A673 (cell line): ENCODE measurements around the gene TBL3.

Experiments
- EZH2 ChIP-seq: fragments of 200-600 bp; sonication (generic); IDR thresholded peaks from 2 replicates; pipeline ENCODE4 v1.6.1; 2017; ENCODE audit warnings: borderline replicate concordance, low read depth, mild to moderate bottlenecking, mixed read lengths, antibody characterized with exemption, low read length; ENCODE audit not compliant: poor library complexity, severe bottlenecking
- TF ChIP-seq, protein P1 (sequence below): fragments of 300-800, 200-600 bp; sonication (generic); conservative IDR thresholded peaks from 2 replicates; pipeline ENCODE4 v1.5.1; 2017; ENCODE audit warnings: low read depth, mild to moderate bottlenecking, antibody characterized with exemption, low read length, moderate library complexity, mixed read lengths

DNA sequence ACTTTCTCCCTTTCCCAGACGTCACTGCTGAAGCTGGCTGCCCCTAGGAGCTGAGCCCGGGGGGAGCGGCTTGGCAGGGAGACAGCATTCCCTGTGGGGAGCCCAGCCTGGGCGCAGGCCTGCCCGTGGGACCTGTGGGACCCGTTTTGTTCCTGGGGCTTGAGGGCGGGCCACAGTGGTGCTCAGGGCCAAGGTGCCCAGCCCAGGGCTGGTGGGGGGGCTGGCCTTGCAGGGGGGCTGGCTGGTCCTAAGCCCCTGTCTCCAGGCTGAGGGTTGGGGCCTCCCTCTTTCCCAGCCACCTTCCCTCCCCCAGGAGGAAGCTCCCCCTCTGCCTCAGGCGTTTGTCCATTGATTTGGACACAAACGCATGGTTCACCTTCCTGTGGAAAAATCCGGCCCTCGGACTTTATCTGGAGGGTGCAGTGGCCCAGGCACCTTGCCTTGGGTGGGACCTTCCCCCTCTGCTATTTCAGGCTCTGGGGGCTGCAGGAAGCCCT lies 59.3 kb downstream of the TBL3 start:
- TF ChIP-seq, protein P1, sequence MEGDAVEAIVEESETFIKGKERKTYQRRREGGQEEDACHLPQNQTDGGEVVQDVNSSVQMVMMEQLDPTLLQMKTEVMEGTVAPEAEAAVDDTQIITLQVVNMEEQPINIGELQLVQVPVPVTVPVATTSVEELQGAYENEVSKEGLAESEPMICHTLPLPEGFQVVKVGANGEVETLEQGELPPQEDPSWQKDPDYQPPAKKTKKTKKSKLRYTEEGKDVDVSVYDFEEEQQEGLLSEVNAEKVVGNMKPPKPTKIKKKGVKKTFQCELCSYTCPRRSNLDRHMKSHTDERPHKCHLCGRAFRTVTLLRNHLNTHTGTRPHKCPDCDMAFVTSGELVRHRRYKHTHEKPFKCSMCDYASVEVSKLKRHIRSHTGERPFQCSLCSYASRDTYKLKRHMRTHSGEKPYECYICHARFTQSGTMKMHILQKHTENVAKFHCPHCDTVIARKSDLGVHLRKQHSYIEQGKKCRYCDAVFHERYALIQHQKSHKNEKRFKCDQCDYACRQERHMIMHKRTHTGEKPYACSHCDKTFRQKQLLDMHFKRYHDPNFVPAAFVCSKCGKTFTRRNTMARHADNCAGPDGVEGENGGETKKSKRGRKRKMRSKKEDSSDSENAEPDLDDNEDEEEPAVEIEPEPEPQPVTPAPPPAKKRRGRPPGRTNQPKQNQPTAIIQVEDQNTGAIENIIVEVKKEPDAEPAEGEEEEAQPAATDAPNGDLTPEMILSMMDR: no peak
- no peak for TF ChIP-seq EZH2
